Right cardiac atrium (tissue), 5 donors: ENCODE results near the gene VPS25. TPM values are rescaled to one million over a fixed set of nuclear protein-coding genes. Genes with fewer than 3 reads are reported as not detected.

Experiments used
- ATAC-seq, 2 donors: fragments of 200-7000 bp; cut with Tn5 transposase; one replicate each; pipeline versions ENCODE4 v1.8.0 to v1.9.1; 2020; ENCODE audit warnings: moderate library complexity in 2 of 2, mild to moderate bottlenecking in 1 of 2
- DNase-seq, 3 donors: peaks; one replicate each; pipeline ENCODE4 v3.0.0-alpha.2; 2020
- H3K27ac ChIP-seq: one replicate; pipeline ENCODE4 v1.5.1; 2013; ENCODE audit warnings: mild to moderate bottlenecking, low read length, control low read depth, moderate library complexity
- H3K27me3 ChIP-seq: one replicate; pipeline ENCODE4 v1.6.1; 2013; ENCODE audit not compliant: control insufficient read depth, insufficient read depth
- H3K4me1 ChIP-seq: one replicate; pipeline ENCODE4 v1.6.1; 2013; ENCODE audit warnings: low read length; ENCODE audit not compliant: control insufficient read depth, insufficient read depth
- H3K4me3 ChIP-seq: one replicate; pipeline ENCODE4 v1.5.1; 2013; ENCODE audit warnings: low read length, control low read depth
- H3K9me3 ChIP-seq: one replicate; pipeline ENCODE4 v1.6.1; 2013; ENCODE audit warnings: low read length; ENCODE audit not compliant: control insufficient read depth
- WGBS: extraction: QIAGEN DNeasy Blood & Tissue Kit; methylation state at CpG from one replicate; pipeline ENCODE4 v1.1.7; 2013; 5-methylcytosine and 5-hydroxymethylcytosine counted together
- intact Hi-C, 4 donors: fragments of 100-400 bp; cut with DNase I; formaldehyde crosslinking; loops; one replicate each; pipeline versions ENCODE4 v1.11.0 to v1.14.0; 2022 to 2023
- polyA plus RNA-seq: library from polyadenylated mRNA; stranded (reverse); fragments of 200-250 nt; gene quantifications from one replicate; pipeline ENCODE4 v1.2.3, GENCODE V29; 2013
- total RNA-seq, 4 donors: library from RNA; stranded (reverse); fragmentation: NEBNext Ultra II Directional; extraction: Animal tissue kit (Norgen Biotek cat#: 25700); gene quantifications; one replicate each; pipeline ENCODE4 v1.2.1, GENCODE V29; 2021
- donor health status: healthy with polysubstance abuse.
- donor health status: DM: no; HTN: yes; CAD: no.
- donor health status: DM: no; HTN: no; CAD: no.
- donor health status: DM: no; HTN: yes; CAD: no; lungs with severe emphysema.
- donor health status: DM: yes; HTN: yes; CAD: no.

The VPS25 gene
- total and polyA plus RNA-seq, 5 donors, result 32.0 to 42.7 (median 33.8) TPM

DNA sequence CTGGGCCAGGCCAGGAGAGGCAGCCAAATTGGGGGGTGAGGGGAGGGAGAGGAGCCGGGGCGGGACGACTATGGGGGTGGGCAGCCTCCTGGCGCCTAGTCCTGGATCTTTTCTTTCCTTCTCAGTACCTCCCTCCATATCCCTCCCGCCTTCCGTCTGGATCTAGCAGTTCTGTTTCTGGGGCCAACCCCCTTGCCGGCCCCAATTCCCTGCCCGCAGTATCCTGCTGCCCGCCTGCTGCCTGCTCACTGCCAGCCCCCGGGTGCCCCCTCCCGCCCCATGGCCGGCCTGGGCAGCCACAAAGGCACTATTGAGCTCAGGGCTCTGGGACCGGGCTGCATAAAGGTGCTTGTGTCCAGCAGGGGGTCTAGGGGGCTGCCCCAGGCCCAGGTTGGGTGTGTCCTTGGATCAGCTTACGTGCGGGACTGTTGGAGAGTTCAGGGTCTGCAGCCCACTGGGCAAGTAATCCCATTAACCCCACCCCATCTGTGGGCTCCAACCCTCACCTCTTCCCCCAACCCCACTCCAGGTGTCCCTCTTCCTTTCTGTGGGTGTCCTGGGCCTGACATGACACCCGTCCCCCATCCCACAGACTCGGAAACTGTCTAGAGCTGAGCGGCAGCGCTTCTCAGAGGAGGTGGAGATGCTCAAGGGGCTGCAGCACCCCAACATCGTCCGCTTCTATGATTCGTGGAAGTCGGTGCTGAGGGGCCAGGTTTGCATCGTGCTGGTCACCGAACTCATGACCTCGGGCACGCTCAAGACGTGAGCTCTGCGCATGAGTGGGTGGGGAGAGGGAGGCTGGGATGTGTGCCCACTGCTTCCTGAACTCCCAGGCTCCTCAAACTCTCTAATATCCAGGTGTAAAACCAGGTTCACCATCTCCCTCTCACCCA is 9.2 kb downstream of the VPS25 start:
- H3K27ac ChIP-seq, result no peak overlapping the region
- ATAC-seq (no peak), DNase-seq (no peak)
- H3K4me1 ChIP-seq, result no peaks in the 10 kb centered on the region
- no peaks in the 10 kb centered on the region for H3K9me3 ChIP-seq
- H3K4me3 ChIP-seq, result no peak overlapping the region
- WGBS, result 26% methylated on average over 29 of the region's 29 CpGs
- H3K27me3 ChIP-seq, result no peaks in the 10 kb centered on the region
- intact Hi-C loops, result no loop called here

- H3K27me3 ChIP-seq, result no peaks in the 10 kb centered on the region
- H3K9me3 ChIP-seq, result no peaks in the 10 kb centered on the region
- WGBS, result 22% methylated on average over 9 of the region's 9 CpGs
- intact Hi-C loops, result no loop called here
- ATAC-seq, result no peak
- H3K27ac ChIP-seq, result no peak overlapping the region
- H3K4me3 ChIP-seq, result no peak overlapping the region
- no peak for DNase-seq
- no peaks in the 10 kb centered on the region for H3K4me1 ChIP-seq
Observed at GRCh38 chr17:42783062-42783790, 10.0 kb downstream of the VPS25 start.

GRCh38 chr17:42783791-42784138 is 10.5 kb downstream of the VPS25 start:
- intact Hi-C loops, result no loop called here
- no peak for ATAC-seq
- Histone ChIP-seq H3K9me3 (no peaks in the 10 kb centered on the region), H3K27me3 (no peaks in the 10 kb centered on the region), H3K4me1 (no peaks in the 10 kb centered on the region), H3K4me3 (no peak overlapping the region), H3K27ac (no peak overlapping the region)
- 9% methylated on average over 22 of the region's 22 CpGs for WGBS
- DNase-seq, result no peak

- Histone ChIP-seq H3K9me3 (no peaks in the 10 kb centered on the region), H3K4me1 (no peaks in the 10 kb centered on the region), H3K27me3 (no peaks in the 10 kb centered on the region), H3K27ac (no peak overlapping the region), H3K4me3 (no peak overlapping the region)
- WGBS, result 16% methylated on average over 25 of the region's 25 CpGs
- intact Hi-C loops, result no loop called here
- DNase-seq (peak in 2 of 3 donors; percentile 55 to 67), ATAC-seq (no peak)
Observed at GRCh38 chr17:42784409-42784808, 11.2 kb downstream of the VPS25 start.

DNA sequence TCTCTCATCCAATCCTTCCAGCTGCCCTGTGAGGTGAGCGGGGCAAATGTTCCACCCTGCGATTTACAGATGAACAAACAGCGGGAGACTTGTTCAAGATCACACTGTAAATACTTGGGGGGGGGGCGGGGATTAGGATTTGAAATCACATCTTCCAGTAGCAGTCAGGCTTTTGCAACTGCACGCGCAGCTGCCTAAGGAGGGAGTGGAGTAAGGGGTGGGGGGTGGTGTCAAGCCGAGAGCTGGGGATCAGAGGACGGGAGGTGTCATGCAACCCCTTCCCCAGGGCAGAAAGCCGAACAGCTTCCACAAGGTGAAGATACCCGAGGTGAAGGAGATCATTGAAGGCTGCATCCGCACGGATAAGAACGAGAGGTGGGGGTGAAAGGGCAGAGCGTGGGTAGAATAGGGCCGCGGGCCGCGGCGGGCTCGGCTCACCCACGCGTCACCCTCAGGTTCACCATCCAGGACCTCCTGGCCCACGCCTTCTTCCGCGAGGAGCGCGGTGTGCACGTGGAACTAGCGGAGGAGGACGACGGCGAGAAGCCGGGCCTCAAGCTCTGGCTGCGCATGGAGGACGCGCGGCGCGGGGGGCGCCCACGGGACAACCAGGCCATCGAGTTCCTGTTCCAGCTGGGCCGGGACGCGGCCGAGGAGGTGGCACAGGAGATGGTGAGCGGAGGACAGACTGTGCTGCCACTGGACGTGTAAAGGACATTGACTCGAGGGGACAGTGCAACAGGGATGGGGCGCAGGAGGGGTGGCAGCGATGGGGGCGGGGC is 11.8 kb downstream of the VPS25 start:
- Histone ChIP-seq H3K27me3 (no peaks in the 10 kb centered on the region), H3K9me3 (no peaks in the 10 kb centered on the region), H3K4me3 (no peak overlapping the region), H3K27ac (no peak overlapping the region), H3K4me1 (no peaks in the 10 kb centered on the region)
- DNase-seq (peak in 1 of 3 donors; percentile 51), ATAC-seq (no peak)
- 9% methylated on average over 52 of the region's 52 CpGs for WGBS
- intact Hi-C loops, result no loop called here

DNA sequence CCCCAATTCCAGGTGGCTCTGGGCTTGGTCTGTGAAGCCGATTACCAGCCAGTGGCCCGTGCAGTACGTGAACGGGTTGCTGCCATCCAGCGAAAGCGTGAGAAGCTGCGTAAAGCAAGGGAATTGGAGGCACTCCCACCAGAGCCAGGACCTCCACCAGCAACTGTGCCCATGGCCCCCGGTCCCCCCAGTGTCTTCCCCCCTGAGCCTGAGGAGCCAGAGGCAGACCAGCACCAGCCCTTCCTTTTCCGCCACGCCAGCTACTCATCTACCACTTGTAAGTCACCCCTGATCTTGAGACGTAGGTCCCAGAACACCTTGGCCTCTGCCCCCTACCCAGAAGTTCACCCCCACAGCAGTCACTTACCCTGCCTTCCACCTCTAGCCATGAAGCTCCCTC is 14.0 kb downstream of the VPS25 start:
- intact Hi-C loops, result no loop called here
- no peaks in the 10 kb centered on the region for H3K27me3 ChIP-seq
- no peak overlapping the region for H3K4me3 ChIP-seq
- 86% methylated on average over 11 of the region's 11 CpGs for WGBS
- H3K27ac ChIP-seq, result no peak overlapping the region
- ATAC-seq (no peak), DNase-seq (no peak)
- no peaks in the 10 kb centered on the region for H3K9me3 ChIP-seq
- no peaks in the 10 kb centered on the region for H3K4me1 ChIP-seq

DNA sequence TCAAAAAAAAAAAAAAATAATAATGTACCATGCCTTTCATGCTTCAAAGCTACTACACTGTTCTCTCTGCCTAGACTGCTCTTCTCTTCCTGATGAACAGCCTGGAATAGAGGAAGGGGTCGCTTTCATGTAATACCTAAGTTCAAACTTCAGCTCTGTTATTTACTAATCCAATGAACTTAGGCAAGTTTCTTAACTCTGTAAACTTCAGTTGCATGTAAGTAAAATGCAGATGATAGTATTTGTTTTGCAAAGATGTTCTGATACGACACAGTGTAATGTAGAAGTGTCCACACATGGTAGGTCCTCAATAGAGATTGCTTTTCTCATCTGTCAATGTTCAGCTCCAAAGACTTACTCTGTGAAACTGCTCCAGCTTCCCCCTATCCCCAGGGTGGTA is 18.7 kb downstream of the VPS25 start:
- Histone ChIP-seq H3K27me3 (no peaks in the 10 kb centered on the region), H3K4me3 (no peak overlapping the region), H3K4me1 (no peaks in the 10 kb centered on the region), H3K9me3 (no peaks in the 10 kb centered on the region), H3K27ac (no peak overlapping the region)
- ATAC-seq (no peak), DNase-seq (no peak)
- WGBS, result 64% methylated on average over 2 of the region's 2 CpGs
- intact Hi-C loops, result no loop called here

DNA sequence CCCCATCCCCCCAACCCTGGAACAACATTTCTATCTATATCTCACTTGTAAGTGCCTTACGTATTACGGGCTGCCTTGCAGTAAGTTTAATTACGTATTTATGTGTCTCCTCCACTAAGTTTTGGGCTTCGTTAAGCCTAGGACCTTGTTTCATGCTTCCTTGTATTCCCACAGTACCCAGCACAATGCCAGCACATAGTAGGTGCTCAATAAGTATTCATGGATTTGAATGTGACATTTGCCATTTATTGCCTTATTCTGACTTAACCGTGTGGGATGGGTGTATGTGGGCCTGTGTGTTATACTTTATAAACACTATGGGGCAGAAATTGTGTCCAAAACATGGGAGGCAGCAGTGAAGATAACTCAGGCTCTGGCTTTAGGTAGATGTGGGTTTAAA is 19.3 kb downstream of the VPS25 start:
- WGBS, result 67% methylated on average over 5 of the region's 5 CpGs
- Histone ChIP-seq H3K27me3 (no peaks in the 10 kb centered on the region), H3K27ac (no peak overlapping the region), H3K9me3 (no peaks in the 10 kb centered on the region), H3K4me1 (peaks cover 1% of the 10 kb centered on the region), H3K4me3 (no peak overlapping the region)
- intact Hi-C loops, result no loop called here
- DNase-seq (no peak), ATAC-seq (no peak)

DNA sequence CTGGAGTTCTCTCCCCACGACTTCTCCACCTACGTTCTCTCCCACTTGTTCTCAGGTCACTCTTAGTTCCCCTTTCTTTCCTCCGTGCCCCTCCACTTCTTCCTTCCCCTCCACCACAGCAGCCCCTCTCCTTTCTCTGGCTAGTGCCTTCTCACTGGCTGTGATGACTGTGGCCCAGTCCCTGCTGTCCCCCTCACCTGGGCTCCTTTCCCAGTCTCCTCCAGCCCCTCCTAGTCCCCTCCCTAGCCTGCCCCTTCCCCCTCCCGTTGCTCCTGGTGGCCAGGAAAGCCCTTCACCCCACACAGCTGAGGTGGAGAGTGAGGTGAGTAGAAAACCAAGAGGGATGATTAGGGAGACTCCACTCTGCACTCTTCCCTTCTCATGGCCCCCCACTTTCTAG is 21.8 kb downstream of the VPS25 start:
- intact Hi-C loops, result no loop called here
- 66% methylated on average over 4 of the region's 4 CpGs for WGBS
- H3K27ac ChIP-seq, result no peak overlapping the region
- H3K4me3 ChIP-seq, result no peak overlapping the region
- peaks cover 5% of the 10 kb centered on the region for H3K4me1 ChIP-seq
- no peaks in the 10 kb centered on the region for H3K27me3 ChIP-seq
- no peak for ATAC-seq
- H3K9me3 ChIP-seq, result no peaks in the 10 kb centered on the region
- no peak for DNase-seq

DNA sequence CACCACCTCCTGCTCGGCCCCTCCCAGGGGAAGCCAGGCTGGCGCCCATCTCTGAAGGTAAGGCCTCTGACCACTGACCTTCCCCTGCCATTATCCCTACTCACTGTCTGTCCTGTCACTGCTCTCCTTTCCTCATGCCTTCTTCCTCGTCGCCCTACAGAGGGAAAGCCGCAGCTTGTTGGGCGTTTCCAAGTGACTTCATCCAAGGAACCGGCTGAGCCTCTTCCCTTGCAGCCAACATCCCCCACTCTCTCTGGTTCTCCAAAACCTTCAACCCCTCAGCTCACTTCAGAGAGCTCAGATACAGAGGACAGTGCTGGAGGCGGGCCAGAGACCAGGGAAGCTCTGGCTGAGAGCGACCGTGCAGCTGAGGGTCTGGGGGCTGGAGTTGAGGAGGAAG is 22.2 kb downstream of the VPS25 start:
- 83% methylated on average over 10 of the region's 10 CpGs for WGBS
- Histone ChIP-seq H3K27me3 (no peaks in the 10 kb centered on the region), H3K9me3 (no peaks in the 10 kb centered on the region), H3K4me1 (peaks cover 5% of the 10 kb centered on the region), H3K4me3 (no peak overlapping the region), H3K27ac (no peak overlapping the region)
- intact Hi-C loops, result no loop called here
- ATAC-seq, result no peak
- no peak for DNase-seq
